Retinal pigment epithelial cell (primary cell): ENCODE measurements around the gene PRKCZ.

Experiments
- DNase-seq: peaks from one replicate; pipeline ENCODE4 v3.0.0-alpha.2; 2010; ENCODE audit warnings: low read depth
- H3K4me3 ChIP-seq: 2 replicates; pipeline ENCODE4 v1.5.1; 2011; ENCODE audit warnings: mild to moderate bottlenecking, low read length, control low read depth, moderate library complexity
- CTCF ChIP-seq: conservative IDR thresholded peaks from 2 replicates; pipeline ENCODE4 v1.5.1; 2011; ENCODE audit warnings: low read depth, low read length, control low read depth, inconsistent platforms

Gene PRKCZ

GRCh38 chr1:2074396-2074795, 24.2 kb downstream of the PRKCZ start:
- TF ChIP-seq CTCF: no peak
- no peak overlapping the region for H3K4me3 ChIP-seq
- no peak for DNase-seq

- no peak for DNase-seq
- H3K4me3 ChIP-seq: no peak overlapping the region
- no peak for TF ChIP-seq CTCF
Observed at GRCh38 chr1:2074944-2075740, 24.9 kb downstream of the PRKCZ start.

- no peak overlapping the region for H3K4me3 ChIP-seq
- no peak for TF ChIP-seq CTCF
- no peak for DNase-seq
Observed at GRCh38 chr1:2076826-2077225, 26.6 kb downstream of the PRKCZ start.

GRCh38 chr1:2078170-2078569, 28.0 kb downstream of the PRKCZ start:
- DNase-seq: no peak
- no peak for TF ChIP-seq CTCF
- H3K4me3 ChIP-seq: no peak overlapping the region

- TF ChIP-seq CTCF: no peak
- no peak overlapping the region for H3K4me3 ChIP-seq
- no peak for DNase-seq
Observed at GRCh38 chr1:2079396-2080085, 29.3 kb downstream of the PRKCZ start.

- no peak overlapping the region for H3K4me3 ChIP-seq
Observed at GRCh38 chr1:2080140-2080539, 29.9 kb downstream of the PRKCZ start.

More at GRCh38 chr1:2080140-2080539, 29.9 kb downstream of the PRKCZ start:
- TF ChIP-seq CTCF: no peak
- no peak for DNase-seq
